Common myeloid progenitor, CD34-positive (primary cell): ENCODE results near the gene SH2D6.

Experiments used
- CTCF ChIA-PET: fragments of 350-600 bp; sonication (Branson Sonifier 250); formaldehyde crosslinking; loops from one replicate; lab custom pipeline; 2021; ENCODE audit warnings: antibody characterized with exemption; lab: Charles Lee
- POLR2A ChIA-PET: fragments of 350-600 bp; sonication (Branson Sonifier 250); formaldehyde crosslinking; loops from one replicate; lab custom pipeline; 2021; ENCODE audit warnings: antibody characterized with exemption; lab: Charles Lee
- DNase-seq, 3 donors: peaks; one replicate each; pipeline versions ENCODE4 v3.0.0 to v3.0.0-alpha.2; 2013
- H3K27ac ChIP-seq, 2 experiments: 1 replicate in 1 of 2; 2 replicates in 1 of 2; pipeline ENCODE4 v1.7.0; 2013; ENCODE audit warnings: inconsistent platforms in 2 of 2, low read length in 2 of 2, mild to moderate bottlenecking in 2 of 2, low read depth in 1 of 2, moderate library complexity in 1 of 2; ENCODE audit not compliant: severe bottlenecking in 2 of 2, insufficient read depth in 1 of 2, poor library complexity in 1 of 2
- H3K27me3 ChIP-seq, 5 experiments: replicated peaks in 2 of 5; 1 replicate in 3 of 5; 2 replicates in 2 of 5; pipeline versions ENCODE4 v1.6.1 to v1.7.0; 2013; ENCODE audit warnings: low read length in 4 of 5, mild to moderate bottlenecking in 2 of 5, moderate library complexity in 2 of 5, inconsistent platforms in 1 of 5; ENCODE audit not compliant: insufficient read depth in 5 of 5, control insufficient read depth in 4 of 5
- H3K36me3 ChIP-seq, 4 experiments: 1 replicate in 2 of 4; 2 replicates in 2 of 4; pipeline versions ENCODE4 v1.6.1 to v1.7.0; 2013; ENCODE audit warnings: low read length in 3 of 4, control low read depth in 1 of 4, mild to moderate bottlenecking in 1 of 4; ENCODE audit not compliant: control insufficient read depth in 4 of 4, insufficient read depth in 4 of 4
- H3K4me1 ChIP-seq, 4 experiments: 1 replicate in 3 of 4; 2 replicates in 1 of 4; pipeline versions ENCODE4 v1.6.1 to v1.7.1; 2013; ENCODE audit warnings: low read length in 3 of 4, mild to moderate bottlenecking in 3 of 4, control low read depth in 1 of 4, inconsistent platforms in 1 of 4, moderate library complexity in 1 of 4; ENCODE audit not compliant: control insufficient read depth in 4 of 4, insufficient read depth in 4 of 4; ENCODE audit errors: control extremely low read depth in 1 of 4
- H3K4me3 ChIP-seq, 7 experiments: 1 replicate in 4 of 7; 2 replicates in 3 of 7; pipeline versions ENCODE4 v1.5.1 to v1.7.0; 2013; ENCODE audit warnings: mild to moderate bottlenecking in 7 of 7, low read length in 6 of 7, moderate library complexity in 6 of 7, inconsistent platforms in 2 of 7, low read depth in 2 of 7, control low read depth in 1 of 7; ENCODE audit not compliant: insufficient read depth in 4 of 7, control insufficient read depth in 1 of 7; ENCODE audit errors: extremely low read depth in 1 of 7
- H3K9me3 ChIP-seq, 5 experiments: 1 replicate in 4 of 5; 2 replicates in 1 of 5; pipeline versions ENCODE4 v1.6.1 to v1.7.1; 2013; ENCODE audit warnings: low read length in 4 of 5, mild to moderate bottlenecking in 2 of 5, inconsistent platforms in 1 of 5, low read depth in 1 of 5, moderate library complexity in 1 of 5; ENCODE audit not compliant: control insufficient read depth in 4 of 5, insufficient read depth in 2 of 5; ENCODE audit errors: control extremely low read depth in 1 of 5
- WGBS: methylation state at CpG from one replicate; pipeline ENCODE4 v1.1.5; 2013; ENCODE audit not compliant: insufficient coverage; 5-methylcytosine and 5-hydroxymethylcytosine counted together

Gene SH2D6

GRCh38 chr2:85397925-85398331 is 20.6 kb upstream of the SH2D6 start:
- peaks cover 0 to 16% (median 10%) of the 10 kb centered on the region in 4 experiments for H3K4me1 ChIP-seq
- ChIA-PET POLR2A (no interaction called here), CTCF (interaction anchor here (0.5 to 1.4 kb wide), 3 partner anchors 10 to 153 kb away, joined by 3 to 5 read pairs (median 4); no protein-coding TSS in a partner anchor)
- H3K9me3 ChIP-seq: no peaks in the 10 kb centered on the region
- no peak for DNase-seq
- no peak overlapping the region for H3K4me3 ChIP-seq
- H3K27me3 ChIP-seq: no peaks in the 10 kb centered on the region
- 88% methylated on average over 3 of the region's 4 CpGs for WGBS
- H3K36me3 ChIP-seq: peaks cover 20 to 74% (median 43%) of the 10 kb centered on the region in 4 experiments
- H3K27ac ChIP-seq: no peak overlapping the region

- H3K4me3 ChIP-seq: no peak overlapping the region
- no peaks in the 10 kb centered on the region for H3K27me3 ChIP-seq
- ChIA-PET CTCF (interaction anchor here (0.5 to 3.4 kb wide), 6 partner anchors 8 to 154 kb away, joined by 3 to 11 read pairs (median 5); no protein-coding TSS in a partner anchor), POLR2A (no interaction called here)
- DNase-seq: no peak
- peaks cover 20 to 74% (median 42%) of the 10 kb centered on the region in 4 experiments for H3K36me3 ChIP-seq
- peaks cover 0 to 18% (median 10%) of the 10 kb centered on the region in 4 experiments for H3K4me1 ChIP-seq
- H3K9me3 ChIP-seq: peaks cover 0 to 4% (median 0%) of the 10 kb centered on the region in 5 experiments
- 91% methylated on average over 7 of the region's 8 CpGs for WGBS
- H3K27ac ChIP-seq: no peak overlapping the region
Measured at GRCh38 chr2:85398426-85399182, 19.9 kb upstream of the SH2D6 start.

GRCh38 chr2:85399183-85399455 is 19.4 kb upstream of the SH2D6 start:
- ChIA-PET POLR2A (no interaction called here), CTCF (interaction anchor here (0.7 to 3.4 kb wide), 6 partner anchors 9 to 154 kb away, joined by 3 to 11 read pairs (median 5); no protein-coding TSS in a partner anchor)
- peaks cover 0 to 18% (median 10%) of the 10 kb centered on the region in 4 experiments for H3K4me1 ChIP-seq
- H3K27ac ChIP-seq: no peak overlapping the region
- 99% methylated on average over 8 of the region's 8 CpGs for WGBS
- peaks cover 0 to 4% (median 0%) of the 10 kb centered on the region in 5 experiments for H3K9me3 ChIP-seq
- H3K36me3 ChIP-seq: peaks cover 19 to 69% (median 39%) of the 10 kb centered on the region in 4 experiments
- no peak overlapping the region for H3K4me3 ChIP-seq
- DNase-seq: no peak
- no peaks in the 10 kb centered on the region for H3K27me3 ChIP-seq

DNA sequence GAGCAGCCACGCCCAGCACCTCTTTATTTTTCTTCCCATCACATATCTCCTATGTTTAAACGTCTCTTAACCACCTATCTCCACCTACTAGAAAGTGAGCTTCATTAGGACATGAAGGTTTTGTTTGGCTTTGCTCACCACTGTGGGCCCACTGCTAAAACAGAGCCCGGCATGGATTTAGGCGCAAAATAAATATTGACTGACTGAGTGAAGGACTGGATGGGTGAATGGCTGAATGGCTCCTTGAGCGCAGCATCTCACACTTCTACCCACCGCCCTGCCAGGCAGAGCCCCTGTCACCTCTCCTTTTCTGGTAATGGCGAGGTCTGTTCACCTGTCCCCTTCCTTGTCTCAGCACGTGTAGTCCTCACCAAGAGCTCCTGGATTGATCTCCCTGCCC is 18.5 kb upstream of the SH2D6 start:
- 100% methylated on average over 6 of the region's 8 CpGs for WGBS
- CTCF ChIA-PET: interaction anchor here (0.8 to 4.2 kb wide), 4 partner anchors 9 to 319 kb away, joined by 3 to 41 read pairs (median 11); no protein-coding TSS in a partner anchor
- POLR2A ChIA-PET: interaction anchor here (1.2 kb wide), 1 partner anchor 140 kb away, joined by 4 read pairs; the partner anchor contains the start of gene MAT2A
- Histone ChIP-seq H3K9me3 (peaks cover 0 to 4% (median 0%) of the 10 kb centered on the region in 5 experiments), H3K27ac (no peak overlapping the region), H3K4me1 (peaks cover 2 to 22% (median 14%) of the 10 kb centered on the region in 4 experiments), H3K27me3 (no peaks in the 10 kb centered on the region), H3K36me3 (peaks cover 12 to 60% (median 35%) of the 10 kb centered on the region in 4 experiments), H3K4me3 (no peak overlapping the region)
- DNase-seq: no peak

GRCh38 chr2:85400541-85401463 is 17.7 kb upstream of the SH2D6 start:
- H3K27me3 ChIP-seq: no peaks in the 10 kb centered on the region
- H3K9me3 ChIP-seq: peaks cover 0 to 4% (median 0%) of the 10 kb centered on the region in 5 experiments
- peaks cover 12 to 54% (median 31%) of the 10 kb centered on the region in 4 experiments for H3K36me3 ChIP-seq
- H3K27ac ChIP-seq: no peak overlapping the region
- WGBS: 94% methylated on average over 12 of the region's 14 CpGs
- no peak for DNase-seq
- CTCF ChIA-PET: interaction anchor here (0.8 to 4.2 kb wide), 7 partner anchors 9 to 318 kb away, joined by 3 to 41 read pairs (median 6); no protein-coding TSS in a partner anchor
- POLR2A ChIA-PET: interaction anchor here (0.5 to 1.2 kb wide), 2 partner anchors 139 to 227 kb away, joined by 3 to 4 read pairs; partner anchors contain the start of gene MAT2A
- H3K4me1 ChIP-seq: peaks cover 3 to 30% (median 22%) of the 10 kb centered on the region in 4 experiments
- H3K4me3 ChIP-seq: no peak overlapping the region

DNA sequence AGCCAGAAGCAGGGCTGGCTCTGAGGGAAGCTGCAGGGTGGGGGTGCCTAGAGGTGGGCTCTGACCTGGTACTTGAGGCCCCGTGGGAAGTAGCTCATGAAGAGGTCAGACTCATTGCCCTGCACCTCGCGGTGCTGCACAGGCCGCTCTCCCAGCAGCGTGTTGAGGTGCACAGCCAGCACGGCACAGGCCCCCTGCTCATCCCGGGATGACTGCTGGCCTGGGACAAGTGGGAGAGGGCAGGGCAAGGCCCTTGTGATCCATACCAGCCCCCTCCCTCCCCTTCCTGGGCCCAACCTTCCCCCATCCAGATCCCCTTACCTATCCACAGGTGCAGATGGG is 17.1 kb upstream of the SH2D6 start:
- CTCF ChIA-PET: interaction anchor here (1.1 to 4.2 kb wide), 6 partner anchors 10 to 152 kb away, joined by 3 to 41 read pairs (median 8); no protein-coding TSS in a partner anchor
- DNase-seq: no peak
- Histone ChIP-seq H3K27ac (no peak overlapping the region), H3K9me3 (peaks cover 0 to 4% (median 0%) of the 10 kb centered on the region in 5 experiments), H3K4me3 (no peak overlapping the region), H3K4me1 (peaks cover 3 to 37% (median 28%) of the 10 kb centered on the region in 4 experiments), H3K27me3 (no peaks in the 10 kb centered on the region), H3K36me3 (peaks cover 12 to 49% (median 27%) of the 10 kb centered on the region in 4 experiments)
- WGBS: 100% methylated on average over 1 of the region's 7 CpGs
- POLR2A ChIA-PET: interaction anchor here (0.5 kb wide), 1 partner anchor 226 kb away, joined by 3 read pairs; no protein-coding TSS in a partner anchor
